Sigmoid colon (tissue), 7 donors: Measurements from ENCODE around the gene PRDM1. TPM values are rescaled to one million over a fixed set of nuclear protein-coding genes. Genes with fewer than 3 reads are reported as not detected.

Source experiments
- DNase-seq: peaks from one replicate; pipeline ENCODE4 v3.0.0-alpha.2; 2019
- H3K27ac ChIP-seq, 4 donors: fragments of 200-600 bp; sonication (generic); one replicate each; pipeline ENCODE4 v1.5.1; 2016 to 2019; ENCODE audit warnings: mild to moderate bottlenecking in 1 of 4
- H3K27me3 ChIP-seq, 3 donors: fragments of 200-600 bp; sonication (generic); one replicate each; pipeline ENCODE4 v1.5.1; 2019; ENCODE audit warnings: mild to moderate bottlenecking in 1 of 3
- H3K36me3 ChIP-seq, 4 donors: fragments of 200-600 bp; sonication (generic); one replicate each; pipeline ENCODE4 v1.5.1; 2016 to 2019
- H3K4me1 ChIP-seq, 4 donors: fragments of 200-600 bp; sonication (generic); one replicate each; pipeline ENCODE4 v1.5.1; 2017 to 2019
- H3K4me3 ChIP-seq, 4 donors: fragments of 200-600 bp; sonication (generic); one replicate each; pipeline ENCODE4 v1.5.1; 2017 to 2019; ENCODE audit warnings: mild to moderate bottlenecking in 2 of 4, moderate library complexity in 1 of 4
- H3K9me3 ChIP-seq, 4 donors: fragments of 200-600 bp in 3 of 4; sonication (generic) in 3 of 4; one replicate each; pipeline versions ENCODE4 v1.5.1 to v1.6.1; 2013 to 2019
- POLR2A ChIP-seq, 2 donors: fragments of 450-650 bp; IDR thresholded peaks; one replicate each; pipeline ENCODE4 v1.6.1; 2016; ENCODE audit warnings: antibody characterized with exemption in 2 of 2, mild to moderate bottlenecking in 2 of 2, moderate library complexity in 2 of 2
- WGBS, 2 donors: extraction: QIAGEN DNeasy Blood & Tissue Kit; methylation state at CpG; one replicate each; pipeline ENCODE4 v1.1.7; 2013; 5-methylcytosine and 5-hydroxymethylcytosine counted together
- intact Hi-C: fragments of 100-400 bp; cut with DNase I; formaldehyde crosslinking; loops from one replicate; pipeline ENCODE4 v1.15.1; 2023
- polyA plus RNA-seq, 3 donors: library from polyadenylated mRNA; stranded (reverse); fragments of 200-250 nt; gene quantifications; one replicate each; pipeline ENCODE4 v1.2.3, GENCODE V29; 2013
- total RNA-seq, 4 donors: library from RNA; depleted of rRNA; stranded (reverse); fragments of >200 nt; gene quantifications; one replicate each; pipeline ENCODE4 v1.1.0, GENCODE V29; 2016
- donor health status: healthy with polysubstance abuse.
- donor health status: Bipolar disorder and iron deficiency.
- donor health status: healthy.

PRDM1 gene
- total and polyA plus RNA-seq, 7 donors: 0.55 to 17.6 (median 1.6) TPM

DNA sequence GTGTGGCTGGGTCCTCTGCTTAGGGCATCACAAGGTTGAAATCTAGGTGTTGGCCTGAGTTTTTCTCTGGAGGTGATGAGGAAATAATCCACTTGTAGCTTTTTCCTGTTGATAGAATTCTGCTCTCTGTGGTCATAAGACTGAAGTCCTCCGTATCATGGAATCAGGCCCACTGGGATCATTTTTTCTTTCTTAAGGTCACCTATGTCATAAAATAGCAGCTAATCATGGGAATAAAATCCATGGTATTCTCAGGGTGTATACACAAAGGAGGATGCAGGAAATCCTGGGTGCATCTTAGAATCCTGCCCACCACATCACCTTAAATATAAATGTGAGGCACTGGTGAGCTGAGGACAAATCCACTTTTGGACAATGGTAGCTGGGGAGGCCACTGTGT, 72.7 kb downstream of the PRDM1 start:
- 89 to 92% methylated on average over 1 of the region's 1 CpG for WGBS, 2 donors
- no peak for TF ChIP-seq POLR2A (IDR thresholded peaks at IDR 0.05)
- DNase-seq: no peak
- peaks cover 0 to 7% (median 2%) of the 10 kb centered on the region in 4 donors for H3K4me1 ChIP-seq
- H3K27me3 ChIP-seq: no peaks in the 10 kb centered on the region
- H3K27ac ChIP-seq: no peak overlapping the region
- intact Hi-C loops: no loop called here
- H3K4me3 ChIP-seq: no peak overlapping the region
- no peaks in the 10 kb centered on the region for H3K36me3 ChIP-seq
- no peaks in the 10 kb centered on the region for H3K9me3 ChIP-seq

Other genes with a start within 250 kb of the PRDM1 start
- gene ATG5, start 239.4 kb downstream of the PRDM1 start, total RNA-seq: 10 to 100 TPM; 29.2 to 59.2 (median 47.3) TPM
- 10 to 100 TPM; 27.8 to 54.6 (median 48.6) TPM for gene ATG5, start 239.4 kb downstream of the PRDM1 start, polyA plus RNA-seq